ENCODE measurements around the gene ZNF764.

Gene ZNF764

GRCh38 chr16:30532285-30533145, 25.7 kb downstream of the ZNF764 start:
- peaks cover 0 to 52% (median 29%) of the 10 kb centered on the region in 4 donors for H3K4me1 ChIP-seq
- TF ChIP-seq CTCF (IDR thresholded peaks at IDR 0.05), result no peak
- DNase-seq, result no peak
- no peak overlapping the region for H3K27ac ChIP-seq
- H3K27me3 ChIP-seq, result no peaks in the 10 kb centered on the region
- no peaks in the 10 kb centered on the region for H3K9me3 ChIP-seq
- intact Hi-C loops (cut with DNase I; ENCODE audit: low total_unique reads), result loop anchor here (5.0 kb wide), 1 partner anchor 165 kb away; the partner anchor contains the start of gene SRCAP
- no peak overlapping the region for H3K4me3 ChIP-seq
- peaks cover 11 to 33% (median 25%) of the 10 kb centered on the region in 3 donors for H3K36me3 ChIP-seq

DNA sequence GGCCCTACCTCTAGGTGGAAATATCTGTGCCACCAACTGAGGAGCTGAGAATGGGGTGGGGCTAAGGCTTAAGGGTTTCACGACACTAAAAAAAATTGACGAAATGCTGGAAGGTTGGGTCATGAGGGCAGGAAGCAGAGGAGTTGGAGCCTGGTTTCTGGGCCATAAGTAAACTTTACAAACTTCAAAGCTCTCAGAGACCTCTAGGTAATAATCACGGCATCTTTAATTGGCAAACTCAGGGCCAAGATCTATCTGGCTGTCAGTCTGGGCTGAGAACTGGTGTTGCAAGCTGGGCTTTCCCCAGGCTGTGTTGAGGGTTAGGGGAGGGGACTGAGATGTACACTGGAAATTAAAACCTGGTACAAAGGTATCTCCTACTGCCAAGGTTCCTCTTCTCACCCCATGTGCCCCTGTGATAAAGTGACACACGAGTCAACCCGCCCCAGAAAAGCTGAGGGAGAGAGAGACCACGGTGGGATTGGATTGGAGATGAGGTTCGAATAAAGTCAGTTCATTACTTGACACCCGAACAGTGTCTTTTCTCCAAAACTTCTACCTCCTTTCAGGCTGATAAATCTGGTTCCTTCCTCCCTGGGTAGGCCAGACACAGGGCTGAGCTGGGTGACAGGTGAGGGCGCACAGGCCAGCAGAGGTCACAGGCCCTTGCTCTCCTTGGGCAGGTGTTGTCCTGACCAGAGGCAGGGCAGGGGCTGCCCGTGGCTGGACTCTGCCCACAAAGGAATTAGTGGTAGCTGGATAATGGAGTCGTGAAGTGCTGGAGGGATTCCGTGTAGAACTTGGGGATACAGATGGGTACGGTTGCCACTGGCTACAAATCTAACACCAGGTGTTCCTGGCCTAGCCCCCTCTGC, 27.8 kb downstream of the ZNF764 start:
- Histone ChIP-seq H3K36me3 (peaks cover 11 to 34% (median 25%) of the 10 kb centered on the region in 3 donors), H3K27ac (no peak overlapping the region), H3K9me3 (no peaks in the 10 kb centered on the region), H3K27me3 (no peaks in the 10 kb centered on the region), H3K4me3 (no peak overlapping the region), H3K4me1 (peaks cover 0 to 49% (median 26%) of the 10 kb centered on the region in 4 donors)
- DNase-seq, result no peak
- TF ChIP-seq CTCF (IDR thresholded peaks at IDR 0.05), result no peak
- intact Hi-C loops (cut with DNase I; ENCODE audit: low total_unique reads), result loop anchor here (5.0 kb wide), 1 partner anchor 167 kb away; the partner anchor contains the start of gene SRCAP

DNA sequence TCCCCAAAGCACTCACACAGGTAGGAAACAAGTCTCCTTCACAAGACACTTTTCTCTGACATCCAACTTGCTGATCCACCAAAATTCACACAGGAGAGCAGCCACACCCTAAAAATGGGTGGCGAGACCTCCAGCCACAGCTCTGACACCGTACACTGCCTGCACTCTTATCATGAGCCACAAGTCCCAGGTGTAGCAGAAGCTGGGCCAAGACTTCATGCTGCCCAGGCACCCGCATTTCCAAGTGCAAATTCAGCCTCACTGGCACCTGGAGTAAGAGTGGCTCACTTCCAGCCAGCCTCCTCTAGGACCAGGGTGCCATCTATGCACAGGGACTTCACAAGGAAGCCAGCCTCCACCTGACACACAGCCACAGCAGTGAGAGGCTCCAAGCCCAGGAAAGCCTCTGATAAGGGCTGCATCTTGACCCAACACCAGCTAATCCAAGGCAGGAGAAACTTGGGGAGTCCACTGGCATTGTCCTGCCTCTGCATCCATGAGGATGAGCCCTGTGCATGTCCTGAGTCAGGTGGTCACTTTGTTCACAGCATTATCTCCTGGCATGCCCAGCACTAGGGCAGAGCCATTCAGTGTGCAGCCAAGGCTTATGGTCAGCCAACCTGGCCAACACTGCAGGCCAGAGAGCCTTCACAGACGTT, 29.2 kb downstream of the ZNF764 start:
- TF ChIP-seq CTCF (IDR thresholded peaks at IDR 0.05), result no peak
- Histone ChIP-seq H3K4me1 (peaks cover 0 to 52% (median 24%) of the 10 kb centered on the region in 4 donors), H3K27me3 (no peaks in the 10 kb centered on the region), H3K27ac (no peak overlapping the region), H3K9me3 (no peaks in the 10 kb centered on the region), H3K4me3 (no peak overlapping the region), H3K36me3 (peaks cover 19 to 44% (median 25%) of the 10 kb centered on the region in 3 donors)
- no peak for DNase-seq
- intact Hi-C loops (cut with DNase I; ENCODE audit: low total_unique reads), result loop anchor here (5.0 kb wide), 1 partner anchor 82 kb away; the partner anchor contains the start of gene SEPHS2

DNA sequence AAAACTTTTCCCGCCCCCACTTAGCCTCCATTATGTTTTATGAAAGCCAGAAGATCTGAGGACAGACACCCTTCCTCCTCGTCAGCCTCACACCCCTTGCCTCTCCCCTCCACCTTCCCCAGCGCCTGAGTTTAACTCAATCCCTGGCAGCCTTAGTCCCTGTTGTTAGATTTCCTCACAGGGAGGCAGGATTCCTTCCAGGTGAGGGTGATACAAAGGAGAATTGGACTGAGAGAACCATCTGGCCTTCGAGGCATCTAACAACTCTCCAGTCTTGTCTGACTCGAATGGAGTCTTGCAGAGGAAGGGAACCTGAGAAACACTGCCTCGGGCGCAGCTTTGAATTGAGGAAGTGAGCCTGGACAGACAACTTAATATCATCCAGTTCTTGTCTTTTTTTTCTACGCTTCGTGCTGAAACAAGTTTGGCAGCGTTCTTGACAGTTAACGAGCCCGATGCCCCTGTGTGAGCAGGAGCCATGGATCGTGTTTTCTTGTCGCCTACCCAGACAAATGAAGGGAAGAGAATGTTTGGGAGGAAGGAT, 30.5 kb downstream of the ZNF764 start:
- no peak for DNase-seq
- H3K27me3 ChIP-seq, result no peaks in the 10 kb centered on the region
- peak overlapping the region; percentile 63 to 93 for H3K4me3 ChIP-seq
- intact Hi-C loops (cut with DNase I; ENCODE audit: low total_unique reads), result loop anchor here (5.0 kb wide), 1 partner anchor 80 kb away; the partner anchor contains the start of gene SEPHS2
- TF ChIP-seq CTCF (IDR thresholded peaks at IDR 0.05), result no peak
- peak overlapping the region; percentile 93 to 99 for H3K27ac ChIP-seq
- peaks cover 0 to 40% (median 13%) of the 10 kb centered on the region in 4 donors for H3K4me1 ChIP-seq
- H3K36me3 ChIP-seq, result peaks cover 16 to 37% (median 22%) of the 10 kb centered on the region in 3 donors
- no peaks in the 10 kb centered on the region for H3K9me3 ChIP-seq

All from tibial artery (tissue), 4 donors.